H9 (cell line): ENCODE measurements around the gene AKAP12. TPM values are rescaled to one million over a fixed set of nuclear protein-coding genes. Genes with fewer than 3 reads are reported as not detected.

Experiments
- DNase-seq: peaks from one replicate; pipeline ENCODE4 v3.0.0-alpha.2; 2017
- H2AFZ ChIP-seq: one replicate; pipeline ENCODE4 v1.6.1; 2013; ENCODE audit warnings: mild to moderate bottlenecking, low read length, control low read depth, moderate library complexity
- H2AK5ac ChIP-seq: 2 replicates; pipeline ENCODE4 v1.6.1; 2013; ENCODE audit warnings: low read length, control low read depth, mixed read lengths; ENCODE audit not compliant: insufficient read length
- H2BK120ac ChIP-seq: one replicate; pipeline ENCODE4 v1.6.1; 2013; ENCODE audit warnings: low read depth, mild to moderate bottlenecking, low read length, control low read depth, inconsistent platforms; ENCODE audit not compliant: poor library complexity, severe bottlenecking
- H2BK12ac ChIP-seq: 2 replicates; pipeline ENCODE4 v1.6.1; 2013; ENCODE audit warnings: low read length, control low read depth, mixed read lengths, low read depth; ENCODE audit not compliant: insufficient read length
- H2BK15ac ChIP-seq: 2 replicates; pipeline ENCODE4 v1.6.1; 2013; ENCODE audit warnings: low read depth, low read length, control low read depth
- H2BK20ac ChIP-seq: one replicate; pipeline ENCODE4 v1.6.1; 2013; ENCODE audit warnings: low read depth, mild to moderate bottlenecking, low read length, control low read depth, inconsistent platforms; ENCODE audit not compliant: poor library complexity, severe bottlenecking
- H2BK5ac ChIP-seq: 2 replicates; pipeline ENCODE4 v1.6.1; 2013; ENCODE audit warnings: low read length, control low read depth, mixed read lengths; ENCODE audit not compliant: insufficient read length
- H3K14ac ChIP-seq: 2 replicates; pipeline ENCODE4 v1.6.1; 2013; ENCODE audit warnings: low read length, control low read depth; ENCODE audit not compliant: insufficient read depth
- H3K18ac ChIP-seq: 2 replicates; pipeline ENCODE4 v1.6.1; 2013; ENCODE audit warnings: low read depth, mild to moderate bottlenecking, mixed read lengths, low read length, control low read depth; ENCODE audit not compliant: insufficient read length
- H3K23ac ChIP-seq: 2 replicates; pipeline ENCODE4 v1.6.1; 2013; ENCODE audit warnings: low read length, control low read depth, mixed read lengths, low read depth; ENCODE audit not compliant: insufficient read length
- H3K23me2 ChIP-seq: 2 replicates; pipeline ENCODE4 v1.6.1; 2013; ENCODE audit warnings: low read depth, mild to moderate bottlenecking, mixed read lengths, low read length, control low read depth; ENCODE audit not compliant: insufficient read length, poor library complexity, severe bottlenecking
- H3K27ac ChIP-seq: 2 replicates; pipeline ENCODE4 v1.5.1; 2013; ENCODE audit warnings: low read length, control low read depth, mixed read lengths, low read depth; ENCODE audit not compliant: insufficient read length
- H3K27me3 ChIP-seq: 2 replicates; pipeline ENCODE4 v1.6.1; 2013; ENCODE audit warnings: low read length, control low read depth, inconsistent platforms; ENCODE audit not compliant: insufficient read depth
- H3K4ac ChIP-seq: 2 replicates; pipeline ENCODE4 v1.6.1; 2013; ENCODE audit warnings: low read depth, mild to moderate bottlenecking, control low read depth, inconsistent platforms, low read length, moderate library complexity
- H3K4me1 ChIP-seq: 2 replicates; pipeline ENCODE4 v1.6.1; 2013; ENCODE audit warnings: low read length, control low read depth, inconsistent platforms; ENCODE audit not compliant: insufficient read depth
- H3K4me2 ChIP-seq: 2 replicates; pipeline ENCODE4 v1.6.1; 2013; ENCODE audit warnings: low read length, control low read depth, mixed read lengths; ENCODE audit not compliant: insufficient read length, insufficient read depth
- H3K56ac ChIP-seq: 2 replicates; pipeline ENCODE4 v1.6.1; 2013; ENCODE audit warnings: low read depth, mild to moderate bottlenecking, mixed read lengths, low read length, control low read depth; ENCODE audit not compliant: insufficient read length
- H3K79me1 ChIP-seq: 2 replicates; pipeline ENCODE4 v1.6.1; 2013; ENCODE audit warnings: low read depth, mild to moderate bottlenecking, moderate library complexity, low read length, control low read depth, inconsistent platforms; ENCODE audit not compliant: insufficient read depth, poor library complexity, severe bottlenecking
- H3K79me2 ChIP-seq: 2 replicates; pipeline ENCODE4 v1.6.1; 2013; ENCODE audit warnings: low read length, control low read depth, inconsistent platforms; ENCODE audit not compliant: insufficient read depth
- H3K9ac ChIP-seq: 2 replicates; pipeline ENCODE4 v1.6.1; 2013; ENCODE audit warnings: low read length, control low read depth, mixed read lengths; ENCODE audit not compliant: insufficient read length; ENCODE audit errors: extremely low read depth
- H3K9me3 ChIP-seq: one replicate; pipeline ENCODE4 v1.6.1; 2013; ENCODE audit warnings: low read depth, low read length, inconsistent platforms; ENCODE audit not compliant: control insufficient read depth
- H3T11ph ChIP-seq: one replicate; pipeline ENCODE4 v1.6.1; 2013; ENCODE audit warnings: mild to moderate bottlenecking, low read length, control low read depth, inconsistent platforms
- H4K20me1 ChIP-seq: one replicate; pipeline ENCODE4 v1.6.1; 2013; ENCODE audit not compliant: control insufficient read depth, insufficient read length, insufficient read depth
- H4K5ac ChIP-seq: 2 replicates; pipeline ENCODE4 v1.6.1; 2013; ENCODE audit warnings: low read depth, mild to moderate bottlenecking, mixed read lengths, low read length, control low read depth; ENCODE audit not compliant: insufficient read length
- H4K8ac ChIP-seq: replicated peaks from 2 replicates; pipeline ENCODE4 v1.6.1; 2013; ENCODE audit warnings: low read length, control low read depth, mixed read lengths, low read depth; ENCODE audit not compliant: insufficient read length
- H4K91ac ChIP-seq: 2 replicates; pipeline ENCODE4 v1.6.1; 2013; ENCODE audit warnings: low read depth, mild to moderate bottlenecking, moderate library complexity, mixed read lengths, low read length, control low read depth; ENCODE audit not compliant: insufficient read length
- H3K27ac Mint-ChIP-seq, 3 experiments: 2 replicates in 2 of 3; 3 replicates in 1 of 3; pipeline ENCODE4 v1.8.0; 2020 to 2021; ENCODE audit warnings: mixed read lengths in 3 of 3, mild to moderate bottlenecking in 1 of 3, moderate library complexity in 1 of 3
- H3K27me3 Mint-ChIP-seq: 2 replicates; pipeline ENCODE4 v1.8.0; 2021; ENCODE audit warnings: low read depth, mild to moderate bottlenecking, moderate library complexity, mixed read lengths
- H3K36me3 Mint-ChIP-seq, 3 experiments: 2 replicates in 2 of 3; 3 replicates in 1 of 3; pipeline ENCODE4 v1.8.0; 2020 to 2021; ENCODE audit warnings: low read depth in 3 of 3, mixed read lengths in 3 of 3; ENCODE audit not compliant: insufficient read depth in 1 of 3
- H3K4me1 Mint-ChIP-seq, 2 experiments: 2 replicates each; pipeline ENCODE4 v1.8.0; 2020; ENCODE audit warnings: mixed read lengths in 2 of 2
- H3K4me3 Mint-ChIP-seq, 2 experiments: 2 replicates in 1 of 2; 3 replicates in 1 of 2; pipeline ENCODE4 v1.8.0; 2020 to 2021; ENCODE audit warnings: mild to moderate bottlenecking in 2 of 2, mixed read lengths in 2 of 2, moderate library complexity in 1 of 2
- H3K9me3 Mint-ChIP-seq, 2 experiments: 2 replicates in 1 of 2; 3 replicates in 1 of 2; pipeline ENCODE4 v1.8.0; 2020; ENCODE audit warnings: mild to moderate bottlenecking in 2 of 2, mixed read lengths in 2 of 2, moderate library complexity in 1 of 2
- CTCF ChIP-seq: fragments of 200-600 bp; sonication (generic); conservative IDR thresholded peaks from 3 replicates; pipeline ENCODE4 v1.8.0; 2021; ENCODE audit warnings: antibody characterized with exemption, mild to moderate bottlenecking
- WGBS: extraction: QIAGEN DNeasy Blood & Tissue Kit; methylation state at CpG from one replicate; pipeline ENCODE4 v1.1.7; 2013; ENCODE audit warnings: missing lambda C conversion rate, low lambda C conversion rate, mixed read lengths; ENCODE audit not compliant: insufficient read length; ENCODE audit errors: extremely low coverage; 5-methylcytosine and 5-hydroxymethylcytosine counted together
- total RNA-seq: library from RNA; stranded (reverse); gene quantifications from 2 replicates; pipeline ENCODE4 v1.2.1, GENCODE V29; 2021

The AKAP12 gene
- total RNA-seq, 1 experiment from 2014 or later = 52.3 TPM

GRCh38 chr6:151351731-151352130 lies 112.0 kb downstream of the AKAP12 start:
- Histone ChIP-seq H2AFZ (no peak overlapping the region), H4K91ac (no peak overlapping the region), H3K4me2 (no peak overlapping the region), H4K8ac (no peak overlapping the region), H3K9me3 (no peaks in the 10 kb centered on the region), H2BK12ac (no peak overlapping the region), H3K79me2 (no peaks in the 10 kb centered on the region), H3K23me2 (no peaks in the 10 kb centered on the region), H3K14ac (no peak overlapping the region), H2BK20ac (no peak overlapping the region), H3K4ac (no peak overlapping the region), H3K18ac (no peak overlapping the region), H3K4me1 (no peaks in the 10 kb centered on the region), H2AK5ac (no peak overlapping the region), H2BK5ac (no peak overlapping the region), H4K5ac (no peak overlapping the region), H3K79me1 (no peaks in the 10 kb centered on the region), H3K9ac (no peak overlapping the region), H3K27me3 (no peaks in the 10 kb centered on the region), H4K20me1 (no peaks in the 10 kb centered on the region), H3K27ac (no peak overlapping the region), H2BK15ac (no peak overlapping the region), H3T11ph (no peak overlapping the region), H2BK120ac (no peak overlapping the region), H3K56ac (no peak overlapping the region), H3K23ac (no peak overlapping the region)
- Mint-ChIP-seq H3K4me1 (no peaks in the 10 kb centered on the region), H3K9me3 (no peaks in the 10 kb centered on the region), H3K4me3 (no peak overlapping the region), H3K27ac (no peak overlapping the region), H3K36me3 (peaks cover 7 to 29% (median 19%) of the 10 kb centered on the region in 3 experiments; a peak in 5 of 7 replicates), H3K27me3 (no peaks in the 10 kb centered on the region)
- no peak for DNase-seq
- WGBS = no CpG with 5 or more reads among the region's 7 CpGs
- no peak for TF ChIP-seq CTCF
